Astrocyte (in vitro differentiated cells and primary cell): Measurements from ENCODE around the gene SP6. TPM values are rescaled to one million over a fixed set of nuclear protein-coding genes. Genes with fewer than 3 reads are reported as not detected.

ENCODE experiments used
- DNase-seq: peaks from one replicate; pipeline ENCODE4 v3.0.0-alpha.2; 2010; ENCODE audit warnings: low read depth
- FAIRE-seq: peaks from 2 replicates; lab custom pipeline; 2011; peaks lifted over from hg19 to GRCh38; lab: Jason Lieb, UNC
- H2AFZ ChIP-seq: 2 replicates; pipeline ENCODE4 v1.6.0; 2012; ENCODE audit warnings: low read depth, low read length, inconsistent platforms
- H3K27ac ChIP-seq: 2 replicates; pipeline ENCODE4 v1.5.1; 2011; ENCODE audit warnings: low read depth, low read length, inconsistent platforms
- H3K27me3 ChIP-seq: 2 replicates; pipeline ENCODE4 v1.6.0; 2011; ENCODE audit warnings: low read length, inconsistent platforms; ENCODE audit not compliant: insufficient read depth
- H3K36me3 ChIP-seq: 2 replicates; pipeline ENCODE4 v1.5.1; 2011; ENCODE audit warnings: low read length, inconsistent platforms; ENCODE audit not compliant: insufficient read depth
- H3K4me1 ChIP-seq: 2 replicates; pipeline ENCODE4 v1.5.1; 2011; ENCODE audit warnings: low read length, inconsistent platforms; ENCODE audit not compliant: insufficient read depth
- H3K4me2 ChIP-seq: 2 replicates; pipeline ENCODE4 v1.6.0; 2012; ENCODE audit warnings: low read length, inconsistent platforms
- H3K4me3 ChIP-seq: 2 replicates; pipeline ENCODE4 v1.5.1; 2011; ENCODE audit warnings: low read depth, mild to moderate bottlenecking, low read length, inconsistent platforms; ENCODE audit not compliant: insufficient read depth
- H3K79me2 ChIP-seq: 2 replicates; pipeline ENCODE4 v1.6.0; 2012; ENCODE audit warnings: mild to moderate bottlenecking, low read length, inconsistent platforms; ENCODE audit not compliant: insufficient read depth
- H3K9ac ChIP-seq: 2 replicates; pipeline ENCODE4 v1.6.0; 2012; ENCODE audit warnings: mild to moderate bottlenecking, low read length, inconsistent platforms
- H3K9me3 ChIP-seq: 2 replicates; pipeline ENCODE4 v1.5.1; 2012; ENCODE audit warnings: low read depth, mild to moderate bottlenecking, low read length, inconsistent platforms; ENCODE audit not compliant: insufficient read depth
- H4K20me1 ChIP-seq: 2 replicates; pipeline ENCODE4 v1.6.0; 2012; ENCODE audit warnings: low read length, inconsistent platforms; ENCODE audit not compliant: insufficient read depth
- H3K27ac Mint-ChIP-seq: one replicate; pipeline ENCODE4 v1.8.0; 2021; ENCODE audit warnings: mild to moderate bottlenecking, mixed read lengths; ENCODE audit not compliant: unreplicated experiment
- H3K27me3 Mint-ChIP-seq: one replicate; pipeline ENCODE4 v1.8.0; 2021; ENCODE audit warnings: low read depth, mixed read lengths; ENCODE audit not compliant: unreplicated experiment
- H3K36me3 Mint-ChIP-seq: one replicate; pipeline ENCODE4 v1.8.0; 2021; ENCODE audit warnings: low read depth, mixed read lengths; ENCODE audit not compliant: unreplicated experiment
- H3K4me1 Mint-ChIP-seq: one replicate; pipeline ENCODE4 v1.8.0; 2021; ENCODE audit warnings: low read depth, mixed read lengths; ENCODE audit not compliant: unreplicated experiment
- H3K4me3 Mint-ChIP-seq: one replicate; pipeline ENCODE4 v1.8.0; 2021; ENCODE audit warnings: mild to moderate bottlenecking, moderate library complexity, mixed read lengths; ENCODE audit not compliant: unreplicated experiment
- H3K9me3 Mint-ChIP-seq: one replicate; pipeline ENCODE4 v1.8.0; 2021; ENCODE audit warnings: mild to moderate bottlenecking, mixed read lengths; ENCODE audit not compliant: unreplicated experiment
- EZH2 ChIP-seq: IDR thresholded peaks from 2 replicates; pipeline ENCODE4 v1.6.1; 2012; ENCODE audit warnings: mild to moderate bottlenecking, low read length, inconsistent platforms; ENCODE audit not compliant: insufficient read depth
- total RNA-seq: library from RNA; stranded (reverse); gene quantifications from 2 replicates; pipeline ENCODE4 v1.2.1, GENCODE V29; 2021
- TF ChIP-seq, protein P1 (sequence below): IDR thresholded peaks from 2 replicates; pipeline ENCODE4 v1.5.1; 2011; ENCODE audit warnings: low read depth, mild to moderate bottlenecking, inconsistent platforms, low read length, moderate library complexity; ENCODE audit not compliant: insufficient read depth

SP6 gene
- total RNA-seq, 1 donor from 2014 or later: 1.6 TPM

DNA sequence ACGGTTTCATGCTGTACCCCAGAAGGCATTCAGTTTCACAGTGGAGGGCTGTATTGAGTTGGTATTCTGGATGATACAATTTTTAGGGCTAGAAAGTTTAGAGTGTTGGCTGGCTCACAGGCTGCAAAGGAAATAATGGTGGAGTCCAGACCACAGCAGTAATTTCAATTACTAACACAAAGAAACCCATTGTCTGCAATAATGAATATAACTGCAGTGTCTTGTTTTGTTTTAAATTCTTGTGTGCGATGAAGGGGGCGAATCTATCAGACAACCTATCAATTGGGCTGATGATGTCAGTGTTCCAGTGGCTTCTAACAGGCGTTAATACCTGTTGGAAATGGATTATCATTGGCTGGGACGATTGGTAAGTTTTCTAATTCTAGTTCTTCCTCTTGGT, 46.6 kb upstream of the SP6 start:
- no peak overlapping the region for H3K27ac ChIP-seq
- Mint-ChIP-seq H3K27me3 (no peaks in the 10 kb centered on the region), H3K4me1 (peaks cover 15% of the 10 kb centered on the region), H3K27ac (no peak overlapping the region), H3K36me3 (peaks cover 6% of the 10 kb centered on the region), H3K9me3 (peaks cover 1% of the 10 kb centered on the region), H3K4me3 (peak overlapping the region; percentile 94)
- H3K9ac ChIP-seq: peak overlapping the region; percentile 98
- DNase-seq: peak; percentile 31
- no peaks in the 10 kb centered on the region for H3K36me3 ChIP-seq
- peaks cover 19% of the 10 kb centered on the region for H3K4me1 ChIP-seq
- no peaks in the 10 kb centered on the region for H3K27me3 ChIP-seq
- H3K9me3 ChIP-seq: no peaks in the 10 kb centered on the region
- peak overlapping the region; percentile 92 for H3K4me3 ChIP-seq
- peaks cover 11% of the 10 kb centered on the region for H4K20me1 ChIP-seq
- TF ChIP-seq, protein P1, sequence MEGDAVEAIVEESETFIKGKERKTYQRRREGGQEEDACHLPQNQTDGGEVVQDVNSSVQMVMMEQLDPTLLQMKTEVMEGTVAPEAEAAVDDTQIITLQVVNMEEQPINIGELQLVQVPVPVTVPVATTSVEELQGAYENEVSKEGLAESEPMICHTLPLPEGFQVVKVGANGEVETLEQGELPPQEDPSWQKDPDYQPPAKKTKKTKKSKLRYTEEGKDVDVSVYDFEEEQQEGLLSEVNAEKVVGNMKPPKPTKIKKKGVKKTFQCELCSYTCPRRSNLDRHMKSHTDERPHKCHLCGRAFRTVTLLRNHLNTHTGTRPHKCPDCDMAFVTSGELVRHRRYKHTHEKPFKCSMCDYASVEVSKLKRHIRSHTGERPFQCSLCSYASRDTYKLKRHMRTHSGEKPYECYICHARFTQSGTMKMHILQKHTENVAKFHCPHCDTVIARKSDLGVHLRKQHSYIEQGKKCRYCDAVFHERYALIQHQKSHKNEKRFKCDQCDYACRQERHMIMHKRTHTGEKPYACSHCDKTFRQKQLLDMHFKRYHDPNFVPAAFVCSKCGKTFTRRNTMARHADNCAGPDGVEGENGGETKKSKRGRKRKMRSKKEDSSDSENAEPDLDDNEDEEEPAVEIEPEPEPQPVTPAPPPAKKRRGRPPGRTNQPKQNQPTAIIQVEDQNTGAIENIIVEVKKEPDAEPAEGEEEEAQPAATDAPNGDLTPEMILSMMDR: no peak
- TF ChIP-seq EZH2: no peak
- H3K4me2 ChIP-seq: peak overlapping the region; percentile 99
- H2AFZ ChIP-seq: no peak overlapping the region
- FAIRE-seq: no peak
- H3K79me2 ChIP-seq: peaks cover 50% of the 10 kb centered on the region

DNA sequence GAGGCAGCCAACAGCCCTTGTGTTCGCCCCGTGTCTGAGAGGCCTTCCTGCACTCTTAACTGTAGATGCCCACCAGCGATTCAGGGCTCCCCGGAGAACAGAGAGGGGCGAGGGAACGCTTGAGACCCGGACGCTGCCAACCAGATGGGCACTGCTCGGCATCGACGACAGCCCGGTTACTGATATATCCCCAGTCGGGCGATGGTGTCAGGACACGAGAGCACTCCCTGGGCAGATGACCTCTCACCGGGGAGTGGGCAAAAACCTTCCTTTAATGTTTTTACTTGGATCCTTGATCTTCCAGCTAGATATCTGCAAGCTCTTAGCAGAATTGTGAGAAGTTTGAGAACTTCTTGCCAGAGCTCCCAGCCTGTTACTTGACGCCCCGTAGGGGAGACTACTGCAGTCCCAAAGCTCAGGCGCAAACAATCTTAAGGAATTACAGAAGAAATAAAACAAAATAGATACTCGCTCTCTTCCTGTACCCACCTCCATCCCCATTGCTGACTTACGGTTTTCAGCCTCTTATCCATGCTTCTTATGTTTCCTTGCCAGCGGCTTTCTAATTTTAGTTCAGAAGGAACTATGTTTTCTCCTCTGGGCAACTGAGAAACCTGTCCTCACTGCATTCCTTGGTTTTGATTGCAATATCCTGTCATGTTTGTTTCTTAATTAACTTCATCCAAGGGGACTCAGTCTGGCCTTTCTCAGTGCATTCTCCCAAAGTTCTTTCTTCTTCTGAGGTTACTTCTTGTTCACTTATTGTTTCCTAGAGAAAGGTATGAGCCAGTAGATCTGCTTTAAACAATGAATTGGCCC, 45.9 kb upstream of the SP6 start:
- peak overlapping the region; percentile 86 for H2AFZ ChIP-seq
- H3K9me3 ChIP-seq: no peaks in the 10 kb centered on the region
- H3K79me2 ChIP-seq: peaks cover 43% of the 10 kb centered on the region
- Mint-ChIP-seq H3K36me3 (peaks cover 6% of the 10 kb centered on the region), H3K9me3 (peaks cover under 1% of the 10 kb centered on the region), H3K27ac (peak overlapping the region; percentile 88), H3K4me1 (peaks cover 15% of the 10 kb centered on the region), H3K4me3 (peak overlapping the region; percentile 94), H3K27me3 (no peaks in the 10 kb centered on the region)
- FAIRE-seq (no peak), DNase-seq (no peak)
- no peaks in the 10 kb centered on the region for H3K36me3 ChIP-seq
- H3K4me2 ChIP-seq: peak overlapping the region; percentile 99
- H3K9ac ChIP-seq: peak overlapping the region; percentile 98
- H3K4me1 ChIP-seq: peaks cover 19% of the 10 kb centered on the region
- H3K4me3 ChIP-seq: peak overlapping the region; percentile 92
- peak overlapping the region; percentile 94 for H3K27ac ChIP-seq
- TF ChIP-seq EZH2: no peak
- TF ChIP-seq, protein P1: no peak
- H4K20me1 ChIP-seq: peaks cover 5% of the 10 kb centered on the region
- no peaks in the 10 kb centered on the region for H3K27me3 ChIP-seq
